K562 (cell line): ENCODE data around the gene TLK2. TPM values are rescaled to one million over a fixed set of nuclear protein-coding genes. Genes with fewer than 3 reads are reported as not detected.

Source experiments
- ATAC-seq: fragments of 200-7000 bp; cut with Tn5 transposase; 3 replicates; pipeline ENCODE4 v1.9.1; 2020; ENCODE audit warnings: moderate library complexity
- BruUV-seq: library from RNA; stranded (reverse); fragments of 400-500 nt; replicated peaks from 2 replicates; lab custom pipeline; 2021; lab: Mats Ljungman, UMichigan
- CTCF ChIA-PET: fragments of 300-600 bp; formaldehyde crosslinking; extraction: SDS; loops from one replicate; lab custom pipeline; 2021; ENCODE audit warnings: low intra/inter-chr PET ratio; lab: Yijun Ruan, JAX
- POLR2A ChIA-PET: fragments of 300-600, 350-650 bp; sonication (Branson Sonifier 250); formaldehyde crosslinking; extraction: SDS; loops from one replicate; lab custom pipeline; 2021; ENCODE audit warnings: antibody characterized with exemption, inconsistent platforms; lab: Yijun Ruan, JAX
- DNase-seq, 4 experiments: peaks; one replicate each; pipeline versions ENCODE4 v3.0.0 to v3.0.0-alpha.2; 2011 to 2018; ENCODE audit warnings: low spot score in 3 of 4, mixed read lengths in 3 of 4; ENCODE audit errors: extremely low read depth in 1 of 4
- FAIRE-seq: peaks from 2 replicates; lab custom pipeline; 2011; peaks lifted over from hg19 to GRCh38; lab: Jason Lieb, UNC
- H2AFZ ChIP-seq: 2 replicates; pipeline ENCODE4 v1.6.0; 2011; ENCODE audit warnings: low read depth, low read length, control low read depth, inconsistent platforms
- H3K27ac ChIP-seq: fragments of 200-600 bp; 3 replicates; pipeline ENCODE4 v1.8.0; 2011; ENCODE audit warnings: low read depth, mild to moderate bottlenecking, control low read depth, inconsistent platforms, low read length, moderate library complexity, mixed read lengths; ENCODE audit errors: extremely low read depth
- H3K27me3 ChIP-seq, 2 experiments: fragments of 300-600 bp in 1 of 2; 2 replicates in 1 of 2; 3 replicates in 1 of 2; pipeline versions ENCODE4 v1.6.0 to v1.8.0; 2011; ENCODE audit warnings: inconsistent platforms in 2 of 2, low read length in 2 of 2, mild to moderate bottlenecking in 1 of 2, mixed read lengths in 1 of 2, moderate library complexity in 1 of 2; ENCODE audit not compliant: control insufficient read depth in 2 of 2, insufficient read depth in 2 of 2
- H3K36me3 ChIP-seq: fragments of 300-600 bp; 3 replicates; pipeline ENCODE4 v1.8.0; 2011; ENCODE audit warnings: mild to moderate bottlenecking, low read length, inconsistent platforms; ENCODE audit not compliant: control insufficient read depth, insufficient read depth
- H3K4me1 ChIP-seq, 2 experiments: fragments of 200-600 bp in 1 of 2; replicated peaks in 1 of 2; 2 replicates in 1 of 2; 3 replicates in 1 of 2; pipeline versions ENCODE4 v1.5.1 to v1.8.0; 2011; ENCODE audit warnings: inconsistent platforms in 2 of 2, low read length in 2 of 2, mild to moderate bottlenecking in 1 of 2, mixed read lengths in 1 of 2, moderate library complexity in 1 of 2; ENCODE audit not compliant: control insufficient read depth in 2 of 2, insufficient read depth in 2 of 2
- H3K4me2 ChIP-seq: 2 replicates; pipeline ENCODE4 v1.6.1; 2011; ENCODE audit warnings: low read length, control low read depth, inconsistent platforms, mixed read lengths; ENCODE audit not compliant: insufficient read depth
- H3K4me3 ChIP-seq: fragments of 200-600 bp; sonication (generic), shearing (Covaris generic); 2 replicates; pipeline ENCODE4 v1.5.1; 2016; ENCODE audit warnings: control low read depth, inconsistent platforms
- H3K79me2 ChIP-seq: fragments of 200-600 bp; 3 replicates; pipeline ENCODE4 v1.8.0; 2011; ENCODE audit warnings: low read length, inconsistent platforms; ENCODE audit not compliant: control insufficient read depth, insufficient read depth
- H3K9ac ChIP-seq, 2 experiments: 2 replicates each; pipeline versions ENCODE4 v1.6.0 to v1.6.1; 2011; ENCODE audit warnings: low read depth in 2 of 2, low read length in 2 of 2, control low read depth in 1 of 2, inconsistent platforms in 1 of 2, mild to moderate bottlenecking in 1 of 2, mixed read lengths in 1 of 2; ENCODE audit not compliant: insufficient read depth in 1 of 2
- H3K9me1 ChIP-seq: one replicate; pipeline ENCODE4 v1.6.0; 2011; ENCODE audit warnings: inconsistent platforms, mild to moderate bottlenecking, low read length, moderate library complexity; ENCODE audit not compliant: control insufficient read depth, insufficient read depth
- H3K9me3 ChIP-seq: replicated peaks from 2 replicates; pipeline ENCODE4 v1.5.1; 2011; ENCODE audit warnings: low read depth, low read length, inconsistent platforms; ENCODE audit not compliant: control insufficient read depth, insufficient read depth
- H4K20me1 ChIP-seq: replicated peaks from 2 replicates; pipeline ENCODE4 v1.6.1; 2011; ENCODE audit warnings: low read length, inconsistent platforms, mixed read lengths; ENCODE audit not compliant: control insufficient read depth, insufficient read depth
- BRCA1 ChIP-seq, 2 experiments: fragments of 450-650 bp in 1 of 2; sonication (generic) in 1 of 2; formaldehyde crosslinking in 1 of 2; IDR thresholded peaks; 2 replicates each; pipeline versions ENCODE4 v1.5.0 to v1.6.1; 2017 to 2020; ENCODE audit warnings: mild to moderate bottlenecking in 1 of 2, missing genetic modification reagents in 1 of 2
- ELF4 ChIP-seq: fragments of 450-650 bp; formaldehyde crosslinking; IDR thresholded peaks from 2 replicates; pipeline ENCODE4 v1.4.0; 2022; ENCODE audit warnings: missing genetic modification characterization
- HMG20B ChIP-seq: fragments of 250-450 bp; sonication (Bioruptor Pico); IDR thresholded peaks from 2 replicates; pipeline ENCODE4 v1.5.0; 2021; ENCODE audit warnings: mild to moderate bottlenecking
- MIER1 ChIP-seq: fragments of 450-650 bp; IDR thresholded peaks from 2 replicates; pipeline ENCODE4 v1.6.1; 2016; ENCODE audit warnings: antibody characterized with exemption, mild to moderate bottlenecking, low read depth
- MYNN ChIP-seq, 2 experiments: sonication (generic); formaldehyde crosslinking in 1 of 2; IDR thresholded peaks; 2 replicates each; pipeline versions ENCODE4 v1.5.0 to v1.6.1; 2016 to 2020; ENCODE audit warnings: antibody characterized with exemption in 1 of 2, missing genetic modification reagents in 1 of 2
- POLR2A ChIP-seq: fragments of 450-650 bp; conservative IDR thresholded peaks from 2 replicates; pipeline ENCODE4 v1.6.1; 2016
- POLR2G ChIP-seq: fragments of 200-400 bp; formaldehyde crosslinking; IDR thresholded peaks from 2 replicates; pipeline ENCODE4 v1.6.1; 2017; ENCODE audit warnings: low read depth, mild to moderate bottlenecking, antibody characterized with exemption, low read length, moderate library complexity
- SAP30 ChIP-seq: fragments of 200-600 bp; sonication (generic); IDR thresholded peaks from 2 replicates; pipeline ENCODE4 v1.6.1; 2012; ENCODE audit warnings: borderline replicate concordance, low read depth, mild to moderate bottlenecking, moderate library complexity, low read length, control low read depth, inconsistent platforms; ENCODE audit not compliant: insufficient read depth, poor library complexity, severe bottlenecking
- SIRT6 ChIP-seq: IDR thresholded peaks from one replicate; pipeline ENCODE4 v1.6.1; 2012; ENCODE audit warnings: low read depth, mild to moderate bottlenecking, control low read depth, inconsistent platforms, low read length, moderate library complexity
- SUPT5H ChIP-seq: fragments of 450-650 bp; IDR thresholded peaks from 2 replicates; pipeline ENCODE4 v1.6.1; 2016
- ZNF143 ChIP-seq: sonication (generic); formaldehyde crosslinking; IDR thresholded peaks from 2 replicates; pipeline ENCODE4 v1.9.0; 2022; ENCODE audit warnings: mild to moderate bottlenecking, missing genetic modification reagents
- ZNF354B ChIP-seq: fragments of 250-450 bp; sonication (Bioruptor Pico); IDR thresholded peaks from 2 replicates; pipeline ENCODE4 v1.4.0; 2020
- WGBS: fragments of 100-300 bp; shearing (Covaris generic); methylation state at CpG from one replicate; pipeline ENCODE4 v1.1.6; 2016; ENCODE audit warnings: low coverage, mixed read lengths; ENCODE audit not compliant: insufficient coverage; ENCODE audit errors: missing lambda C conversion rate; 5-methylcytosine and 5-hydroxymethylcytosine counted together
- in situ Hi-C: fragments of 300-500 bp; cut with MboI; formaldehyde crosslinking; loops from 4 replicates; pipeline ENCODE4 v1.15.0; 2018; ENCODE audit warnings: inconsistent platforms, mixed read lengths
- intact Hi-C: fragments of 100-400 bp; cut with micrococcal nuclease; formaldehyde crosslinking; loops from 2 replicates; pipeline ENCODE4 v1.14.2; 2022
- polyA plus RNA-seq, 8 experiments: library from polyadenylated mRNA; depleted of rRNA in 4 of 8; stranded (reverse) in 5 of 8; unstranded in 3 of 8; fragments of >200 nt; fragmentation: Nextera tagmentation in 2 of 8; fragmentation: Illumina TruSeq in 1 of 8; extraction: Ambion mirVana in 2 of 8; extraction: Trizol in 1 of 8; gene quantifications; 2 replicates each; pipeline versions ENCODE4 v1.2.1 to v1.2.3, GENCODE V29; 2011 to 2014; ENCODE audit warnings: inconsistent platforms in 1 of 8, missing spikeins in 1 of 8
- total RNA-seq, 7 experiments: library from RNA; depleted of rRNA in 6 of 7; stranded (reverse); fragments of >200 nt in 6 of 7; fragmentation: Illumina TruSeq in 2 of 7; extraction: Trizol in 2 of 7; gene quantifications; 2 replicates each; pipeline versions ENCODE4 v1.2.1 to v1.2.3, GENCODE V29; 2011 to 2021; ENCODE audit warnings: low replicate concordance in 1 of 7
- TF ChIP-seq, protein P1 (sequence below): sonication (generic); formaldehyde crosslinking; IDR thresholded peaks from 2 replicates; pipeline ENCODE4 v1.8.1; 2023; ENCODE audit warnings: mild to moderate bottlenecking, missing genetic modification reagents
- TF ChIP-seq, protein P2 (sequence below): fragments of 450-650 bp; conservative IDR thresholded peaks from 2 replicates; pipeline ENCODE4 v1.6.1; 2016; ENCODE audit warnings: missing genetic modification characterization, low read depth, mild to moderate bottlenecking, control low read depth, missing compliant biosample characterization

The TLK2 gene
- total and polyA plus RNA-seq, 9 of the 15 experiments (the other 6 are each of a cell fraction or from before 2014, with no cell fraction given): 10.1 to 51.9 (median 32.4) TPM

DNA sequence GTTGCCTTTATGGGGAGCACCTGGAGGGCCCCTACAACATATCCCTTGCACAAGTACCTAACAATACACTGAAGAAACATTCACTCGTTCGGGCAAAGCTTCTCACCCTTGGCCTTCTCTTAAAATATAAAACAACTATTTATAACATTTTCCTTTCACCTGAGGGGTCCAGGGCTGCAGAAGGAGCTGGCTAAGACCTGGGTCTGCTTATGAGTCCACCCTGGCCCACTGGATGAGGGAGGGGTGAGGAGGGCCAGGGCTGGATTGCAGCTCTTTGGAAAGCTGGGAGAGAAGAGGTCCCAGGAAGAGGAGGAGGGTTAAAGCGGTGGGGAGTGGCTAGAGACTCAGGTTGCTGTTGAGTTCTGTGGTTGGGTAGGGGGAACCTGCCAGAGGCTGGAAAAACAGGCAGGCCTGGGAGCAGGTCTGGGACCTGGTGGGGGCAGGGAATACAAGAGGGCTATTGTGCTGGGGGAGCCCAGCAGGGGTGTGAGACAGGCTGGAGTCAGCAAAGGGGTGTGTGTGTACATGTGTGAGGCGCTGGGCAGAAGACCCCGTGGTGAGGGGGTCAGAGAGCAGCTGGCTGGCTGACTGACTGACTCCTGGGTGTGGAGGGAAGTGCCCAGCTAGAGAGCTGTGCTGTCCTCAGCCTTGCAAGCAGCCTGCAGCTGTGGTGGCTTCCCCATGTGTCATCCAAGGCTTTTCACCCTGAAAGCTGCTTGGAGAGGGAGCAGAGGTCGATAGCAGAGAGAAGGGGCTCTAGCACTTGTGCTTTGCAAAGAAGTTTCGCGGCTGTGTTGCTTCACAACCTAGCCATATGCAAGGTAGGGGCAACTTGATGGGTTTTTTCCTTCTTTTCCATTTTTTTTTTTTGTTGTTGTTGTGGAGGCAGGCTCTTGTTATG lies 138.6 kb downstream of the TLK2 start:
- intact Hi-C loops (no loop called here), in situ Hi-C loops (no loop called here)
- Histone ChIP-seq H2AFZ (no peak overlapping the region), H3K4me3 (no peak overlapping the region), H3K27me3 (no peaks in the 10 kb centered on the region), H3K9me3 (no peaks in the 10 kb centered on the region), H3K4me1 (no peaks in the 10 kb centered on the region; a peak in 1 of 5 replicates), H3K79me2 (no peaks in the 10 kb centered on the region), H3K4me2 (no peak overlapping the region), H3K36me3 (peaks cover 14% of the 10 kb centered on the region; the same call in 2 of the 3 replicates), H3K9me1 (no peaks in the 10 kb centered on the region), H3K9ac (0 out of 4 replicates have a peak overlapping the region, but pooled peaks of 1 of the 2 experiments have one; percentile 54), H3K27ac (no peak overlapping the region), H4K20me1 (peaks cover 4% of the 10 kb centered on the region; the same call in 1 of the 2 replicates)
- TF ChIP-seq POLR2A: peak; percentile 49; the same call in 1 of the 2 replicates
- peak; percentile 61; the same call in 1 of the 2 replicates for TF ChIP-seq POLR2G
- TF ChIP-seq BRCA1 (IDR thresholded peaks at IDR 0.05): no peak
- TF ChIP-seq BRCA1 (CRISPR knock-in tag; IDR thresholded peaks at IDR 0.05): no peak
- TF ChIP-seq HMG20B: no peak
- TF ChIP-seq SIRT6: no peak
- TF ChIP-seq MYNN (IDR thresholded peaks at IDR 0.05): 0 out of 2 replicates have a peak, but pooled peaks have one; percentile 14
- TF ChIP-seq MYNN (CRISPR knock-in tag; IDR thresholded peaks at IDR 0.05): no peak
- TF ChIP-seq, protein P1, sequence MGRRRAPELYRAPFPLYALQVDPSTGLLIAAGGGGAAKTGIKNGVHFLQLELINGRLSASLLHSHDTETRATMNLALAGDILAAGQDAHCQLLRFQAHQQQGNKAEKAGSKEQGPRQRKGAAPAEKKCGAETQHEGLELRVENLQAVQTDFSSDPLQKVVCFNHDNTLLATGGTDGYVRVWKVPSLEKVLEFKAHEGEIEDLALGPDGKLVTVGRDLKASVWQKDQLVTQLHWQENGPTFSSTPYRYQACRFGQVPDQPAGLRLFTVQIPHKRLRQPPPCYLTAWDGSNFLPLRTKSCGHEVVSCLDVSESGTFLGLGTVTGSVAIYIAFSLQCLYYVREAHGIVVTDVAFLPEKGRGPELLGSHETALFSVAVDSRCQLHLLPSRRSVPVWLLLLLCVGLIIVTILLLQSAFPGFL (CRISPR knock-in tag): no peak
- TF ChIP-seq ZNF143: no peak
- TF ChIP-seq ELF4 (CRISPR knock-in tag): no peak
- TF ChIP-seq MIER1: no peak
- TF ChIP-seq, protein P2, sequence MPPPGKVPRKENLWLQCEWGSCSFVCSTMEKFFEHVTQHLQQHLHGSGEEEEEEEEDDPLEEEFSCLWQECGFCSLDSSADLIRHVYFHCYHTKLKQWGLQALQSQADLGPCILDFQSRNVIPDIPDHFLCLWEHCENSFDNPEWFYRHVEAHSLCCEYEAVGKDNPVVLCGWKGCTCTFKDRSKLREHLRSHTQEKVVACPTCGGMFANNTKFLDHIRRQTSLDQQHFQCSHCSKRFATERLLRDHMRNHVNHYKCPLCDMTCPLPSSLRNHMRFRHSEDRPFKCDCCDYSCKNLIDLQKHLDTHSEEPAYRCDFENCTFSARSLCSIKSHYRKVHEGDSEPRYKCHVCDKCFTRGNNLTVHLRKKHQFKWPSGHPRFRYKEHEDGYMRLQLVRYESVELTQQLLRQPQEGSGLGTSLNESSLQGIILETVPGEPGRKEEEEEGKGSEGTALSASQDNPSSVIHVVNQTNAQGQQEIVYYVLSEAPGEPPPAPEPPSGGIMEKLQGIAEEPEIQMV (tag): no peak
- TF ChIP-seq SUPT5H: peak; percentile 52; the same call in 1 of the 2 replicates
- TF ChIP-seq SAP30: no peak
- no peak for TF ChIP-seq ZNF354B (CRISPR knock-in tag)
- CTCF ChIA-PET: no interaction called here
- no peak for FAIRE-seq
- WGBS: 71% methylated on average over 7 of the region's 8 CpGs
- DNase-seq: no peak
- peak; percentile 25 for ATAC-seq
- POLR2A ChIA-PET: interaction anchor here (0.6 kb wide), 1 partner anchor 34 kb away, joined by 3 read pairs; no protein-coding TSS in a partner anchor
- no TSS peak for BruUV-seq
